ENCODE measurements around the gene GP9.

DNA sequence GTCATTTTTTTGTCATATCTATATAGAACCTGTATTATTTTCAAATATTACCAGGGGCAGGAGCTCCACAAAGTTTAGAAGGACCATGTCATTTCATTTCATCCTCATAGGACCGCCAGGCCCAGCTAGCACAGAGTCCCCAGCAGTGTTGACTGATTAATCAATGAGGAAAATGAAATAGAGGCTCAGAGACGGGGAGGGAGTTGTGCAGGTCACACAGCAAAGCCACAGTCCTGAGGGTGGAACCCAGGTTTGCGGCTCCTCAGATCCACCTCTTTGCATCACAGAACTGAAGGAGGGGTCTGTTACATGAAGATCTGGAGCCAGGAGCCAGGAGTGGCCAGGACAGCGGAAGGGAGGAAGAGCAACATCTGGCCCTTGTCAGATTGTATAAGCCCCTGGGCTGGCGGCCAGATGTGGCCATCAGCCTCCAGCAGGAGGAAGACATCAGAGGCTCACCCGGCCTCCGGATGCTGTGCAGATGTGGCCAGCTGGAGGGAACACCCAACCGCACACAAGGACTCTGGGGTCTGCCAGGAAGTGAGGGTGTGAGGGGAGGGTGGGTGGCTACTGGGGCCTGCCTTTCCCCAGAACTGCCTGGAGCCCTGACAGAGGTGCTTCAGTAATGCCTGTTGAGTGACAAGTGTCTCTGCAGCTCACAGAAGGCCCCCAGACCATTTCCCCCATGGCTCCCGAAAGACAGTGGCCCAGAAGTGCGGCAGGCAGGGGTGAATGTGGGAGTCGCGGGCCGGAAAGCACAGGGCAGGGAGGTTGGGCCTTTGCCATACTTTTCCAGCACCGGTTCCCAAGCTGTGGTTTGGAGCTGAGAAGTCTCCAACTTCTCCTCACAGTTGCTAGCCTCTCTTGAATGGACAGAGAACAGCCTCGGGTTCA is 38.2 kb upstream of the GP9 start:
- TF ChIP-seq, protein P1, sequence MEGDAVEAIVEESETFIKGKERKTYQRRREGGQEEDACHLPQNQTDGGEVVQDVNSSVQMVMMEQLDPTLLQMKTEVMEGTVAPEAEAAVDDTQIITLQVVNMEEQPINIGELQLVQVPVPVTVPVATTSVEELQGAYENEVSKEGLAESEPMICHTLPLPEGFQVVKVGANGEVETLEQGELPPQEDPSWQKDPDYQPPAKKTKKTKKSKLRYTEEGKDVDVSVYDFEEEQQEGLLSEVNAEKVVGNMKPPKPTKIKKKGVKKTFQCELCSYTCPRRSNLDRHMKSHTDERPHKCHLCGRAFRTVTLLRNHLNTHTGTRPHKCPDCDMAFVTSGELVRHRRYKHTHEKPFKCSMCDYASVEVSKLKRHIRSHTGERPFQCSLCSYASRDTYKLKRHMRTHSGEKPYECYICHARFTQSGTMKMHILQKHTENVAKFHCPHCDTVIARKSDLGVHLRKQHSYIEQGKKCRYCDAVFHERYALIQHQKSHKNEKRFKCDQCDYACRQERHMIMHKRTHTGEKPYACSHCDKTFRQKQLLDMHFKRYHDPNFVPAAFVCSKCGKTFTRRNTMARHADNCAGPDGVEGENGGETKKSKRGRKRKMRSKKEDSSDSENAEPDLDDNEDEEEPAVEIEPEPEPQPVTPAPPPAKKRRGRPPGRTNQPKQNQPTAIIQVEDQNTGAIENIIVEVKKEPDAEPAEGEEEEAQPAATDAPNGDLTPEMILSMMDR (IDR thresholded peaks at IDR 0.05) = no peak
- no peak for TF ChIP-seq POLR2A (IDR thresholded peaks at IDR 0.05)

Measured in testis (tissue), 2 donors.